H9 (cell line): ENCODE data around the gene TRAF5. TPM values are rescaled to one million over a fixed set of nuclear protein-coding genes. Genes with fewer than 3 reads are reported as not detected.

ENCODE experiments used
- DNase-seq: peaks from one replicate; pipeline ENCODE4 v3.0.0-alpha.2; 2017
- H2AFZ ChIP-seq: one replicate; pipeline ENCODE4 v1.6.1; 2013; ENCODE audit warnings: mild to moderate bottlenecking, low read length, control low read depth, moderate library complexity
- H2AK5ac ChIP-seq: 2 replicates; pipeline ENCODE4 v1.6.1; 2013; ENCODE audit warnings: low read length, control low read depth, mixed read lengths; ENCODE audit not compliant: insufficient read length
- H2BK120ac ChIP-seq: one replicate; pipeline ENCODE4 v1.6.1; 2013; ENCODE audit warnings: low read depth, mild to moderate bottlenecking, low read length, control low read depth, inconsistent platforms; ENCODE audit not compliant: poor library complexity, severe bottlenecking
- H2BK12ac ChIP-seq: 2 replicates; pipeline ENCODE4 v1.6.1; 2013; ENCODE audit warnings: low read length, control low read depth, mixed read lengths, low read depth; ENCODE audit not compliant: insufficient read length
- H2BK15ac ChIP-seq: 2 replicates; pipeline ENCODE4 v1.6.1; 2013; ENCODE audit warnings: low read depth, low read length, control low read depth
- H2BK20ac ChIP-seq: one replicate; pipeline ENCODE4 v1.6.1; 2013; ENCODE audit warnings: low read depth, mild to moderate bottlenecking, low read length, control low read depth, inconsistent platforms; ENCODE audit not compliant: poor library complexity, severe bottlenecking
- H2BK5ac ChIP-seq: 2 replicates; pipeline ENCODE4 v1.6.1; 2013; ENCODE audit warnings: low read length, control low read depth, mixed read lengths; ENCODE audit not compliant: insufficient read length
- H3K14ac ChIP-seq: 2 replicates; pipeline ENCODE4 v1.6.1; 2013; ENCODE audit warnings: low read length, control low read depth; ENCODE audit not compliant: insufficient read depth
- H3K18ac ChIP-seq: 2 replicates; pipeline ENCODE4 v1.6.1; 2013; ENCODE audit warnings: low read depth, mild to moderate bottlenecking, mixed read lengths, low read length, control low read depth; ENCODE audit not compliant: insufficient read length
- H3K23ac ChIP-seq: 2 replicates; pipeline ENCODE4 v1.6.1; 2013; ENCODE audit warnings: low read length, control low read depth, mixed read lengths, low read depth; ENCODE audit not compliant: insufficient read length
- H3K23me2 ChIP-seq: 2 replicates; pipeline ENCODE4 v1.6.1; 2013; ENCODE audit warnings: low read depth, mild to moderate bottlenecking, mixed read lengths, low read length, control low read depth; ENCODE audit not compliant: insufficient read length, poor library complexity, severe bottlenecking
- H3K27ac ChIP-seq: 2 replicates; pipeline ENCODE4 v1.5.1; 2013; ENCODE audit warnings: low read length, control low read depth, mixed read lengths, low read depth; ENCODE audit not compliant: insufficient read length
- H3K27me3 ChIP-seq: 2 replicates; pipeline ENCODE4 v1.6.1; 2013; ENCODE audit warnings: low read length, control low read depth, inconsistent platforms; ENCODE audit not compliant: insufficient read depth
- H3K4ac ChIP-seq: 2 replicates; pipeline ENCODE4 v1.6.1; 2013; ENCODE audit warnings: low read depth, mild to moderate bottlenecking, control low read depth, inconsistent platforms, low read length, moderate library complexity
- H3K4me1 ChIP-seq: 2 replicates; pipeline ENCODE4 v1.6.1; 2013; ENCODE audit warnings: low read length, control low read depth, inconsistent platforms; ENCODE audit not compliant: insufficient read depth
- H3K4me2 ChIP-seq: 2 replicates; pipeline ENCODE4 v1.6.1; 2013; ENCODE audit warnings: low read length, control low read depth, mixed read lengths; ENCODE audit not compliant: insufficient read length, insufficient read depth
- H3K56ac ChIP-seq: 2 replicates; pipeline ENCODE4 v1.6.1; 2013; ENCODE audit warnings: low read depth, mild to moderate bottlenecking, mixed read lengths, low read length, control low read depth; ENCODE audit not compliant: insufficient read length
- H3K79me1 ChIP-seq: 2 replicates; pipeline ENCODE4 v1.6.1; 2013; ENCODE audit warnings: low read depth, mild to moderate bottlenecking, moderate library complexity, low read length, control low read depth, inconsistent platforms; ENCODE audit not compliant: insufficient read depth, poor library complexity, severe bottlenecking
- H3K79me2 ChIP-seq: 2 replicates; pipeline ENCODE4 v1.6.1; 2013; ENCODE audit warnings: low read length, control low read depth, inconsistent platforms; ENCODE audit not compliant: insufficient read depth
- H3K9ac ChIP-seq: 2 replicates; pipeline ENCODE4 v1.6.1; 2013; ENCODE audit warnings: low read length, control low read depth, mixed read lengths; ENCODE audit not compliant: insufficient read length; ENCODE audit errors: extremely low read depth
- H3K9me3 ChIP-seq: one replicate; pipeline ENCODE4 v1.6.1; 2013; ENCODE audit warnings: low read depth, low read length, inconsistent platforms; ENCODE audit not compliant: control insufficient read depth
- H3T11ph ChIP-seq: one replicate; pipeline ENCODE4 v1.6.1; 2013; ENCODE audit warnings: mild to moderate bottlenecking, low read length, control low read depth, inconsistent platforms
- H4K20me1 ChIP-seq: one replicate; pipeline ENCODE4 v1.6.1; 2013; ENCODE audit not compliant: control insufficient read depth, insufficient read length, insufficient read depth
- H4K5ac ChIP-seq: 2 replicates; pipeline ENCODE4 v1.6.1; 2013; ENCODE audit warnings: low read depth, mild to moderate bottlenecking, mixed read lengths, low read length, control low read depth; ENCODE audit not compliant: insufficient read length
- H4K8ac ChIP-seq: replicated peaks from 2 replicates; pipeline ENCODE4 v1.6.1; 2013; ENCODE audit warnings: low read length, control low read depth, mixed read lengths, low read depth; ENCODE audit not compliant: insufficient read length
- H4K91ac ChIP-seq: 2 replicates; pipeline ENCODE4 v1.6.1; 2013; ENCODE audit warnings: low read depth, mild to moderate bottlenecking, moderate library complexity, mixed read lengths, low read length, control low read depth; ENCODE audit not compliant: insufficient read length
- H3K27ac Mint-ChIP-seq, 3 experiments: 2 replicates in 2 of 3; 3 replicates in 1 of 3; pipeline ENCODE4 v1.8.0; 2020 to 2021; ENCODE audit warnings: mixed read lengths in 3 of 3, mild to moderate bottlenecking in 1 of 3, moderate library complexity in 1 of 3
- H3K27me3 Mint-ChIP-seq: 2 replicates; pipeline ENCODE4 v1.8.0; 2021; ENCODE audit warnings: low read depth, mild to moderate bottlenecking, moderate library complexity, mixed read lengths
- H3K36me3 Mint-ChIP-seq, 3 experiments: 2 replicates in 2 of 3; 3 replicates in 1 of 3; pipeline ENCODE4 v1.8.0; 2020 to 2021; ENCODE audit warnings: low read depth in 3 of 3, mixed read lengths in 3 of 3; ENCODE audit not compliant: insufficient read depth in 1 of 3
- H3K4me1 Mint-ChIP-seq, 2 experiments: 2 replicates each; pipeline ENCODE4 v1.8.0; 2020; ENCODE audit warnings: mixed read lengths in 2 of 2
- H3K4me3 Mint-ChIP-seq, 2 experiments: 2 replicates in 1 of 2; 3 replicates in 1 of 2; pipeline ENCODE4 v1.8.0; 2020 to 2021; ENCODE audit warnings: mild to moderate bottlenecking in 2 of 2, mixed read lengths in 2 of 2, moderate library complexity in 1 of 2
- H3K9me3 Mint-ChIP-seq, 2 experiments: 2 replicates in 1 of 2; 3 replicates in 1 of 2; pipeline ENCODE4 v1.8.0; 2020; ENCODE audit warnings: mild to moderate bottlenecking in 2 of 2, mixed read lengths in 2 of 2, moderate library complexity in 1 of 2
- WGBS: extraction: QIAGEN DNeasy Blood & Tissue Kit; methylation state at CpG from one replicate; pipeline ENCODE4 v1.1.7; 2013; ENCODE audit warnings: missing lambda C conversion rate, low lambda C conversion rate, mixed read lengths; ENCODE audit not compliant: insufficient read length; ENCODE audit errors: extremely low coverage; 5-methylcytosine and 5-hydroxymethylcytosine counted together
- total RNA-seq: library from RNA; stranded (reverse); gene quantifications from 2 replicates; pipeline ENCODE4 v1.2.1, GENCODE V29; 2021
- TF ChIP-seq, protein P1 (sequence below): fragments of 200-600 bp; sonication (generic); conservative IDR thresholded peaks from 3 replicates; pipeline ENCODE4 v1.8.0; 2021; ENCODE audit warnings: antibody characterized with exemption, mild to moderate bottlenecking

The TRAF5 gene
- total RNA-seq, 1 experiment from 2014 or later, result 19.1 TPM

DNA sequence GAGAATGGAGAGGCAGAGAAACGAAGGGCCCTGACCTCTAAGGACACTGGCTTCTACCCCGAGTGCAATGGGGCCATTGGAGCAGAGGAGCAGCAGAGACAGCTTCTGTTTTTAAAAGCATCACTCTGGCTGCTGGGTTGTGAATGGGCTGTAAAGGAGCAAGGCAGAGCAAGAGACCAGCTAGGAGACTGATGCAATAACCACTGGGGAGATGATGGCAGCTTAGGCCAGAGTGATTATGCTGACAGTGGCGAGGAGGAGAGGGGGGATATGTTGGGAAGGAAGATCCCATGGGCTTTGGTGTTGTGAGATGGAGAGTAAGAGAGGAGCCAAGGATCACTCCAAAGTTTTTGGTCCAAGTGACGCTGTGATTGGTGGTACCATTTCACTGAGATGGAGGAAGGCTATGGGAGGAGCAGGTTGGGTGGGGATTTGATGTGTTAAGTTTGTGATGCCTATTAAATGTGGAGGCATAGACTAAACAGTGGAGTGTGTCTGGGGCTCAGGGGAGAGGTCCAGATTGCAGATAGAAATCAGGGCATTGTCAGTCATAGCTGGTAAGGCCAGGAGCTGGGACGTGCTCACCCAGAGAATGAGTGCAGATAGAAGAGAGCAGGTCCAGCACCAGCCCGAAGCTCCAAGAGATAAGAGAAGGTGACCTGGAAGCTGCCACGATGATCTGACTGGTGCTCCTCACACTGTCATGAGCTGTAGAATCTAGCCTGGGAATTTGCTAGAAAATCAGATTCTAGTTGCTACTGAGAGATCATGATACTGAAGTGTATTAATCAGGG lies 11.0 kb downstream of the TRAF5 start:
- no peaks in the 10 kb centered on the region for H3K9me3 Mint-ChIP-seq
- TF ChIP-seq, protein P1, sequence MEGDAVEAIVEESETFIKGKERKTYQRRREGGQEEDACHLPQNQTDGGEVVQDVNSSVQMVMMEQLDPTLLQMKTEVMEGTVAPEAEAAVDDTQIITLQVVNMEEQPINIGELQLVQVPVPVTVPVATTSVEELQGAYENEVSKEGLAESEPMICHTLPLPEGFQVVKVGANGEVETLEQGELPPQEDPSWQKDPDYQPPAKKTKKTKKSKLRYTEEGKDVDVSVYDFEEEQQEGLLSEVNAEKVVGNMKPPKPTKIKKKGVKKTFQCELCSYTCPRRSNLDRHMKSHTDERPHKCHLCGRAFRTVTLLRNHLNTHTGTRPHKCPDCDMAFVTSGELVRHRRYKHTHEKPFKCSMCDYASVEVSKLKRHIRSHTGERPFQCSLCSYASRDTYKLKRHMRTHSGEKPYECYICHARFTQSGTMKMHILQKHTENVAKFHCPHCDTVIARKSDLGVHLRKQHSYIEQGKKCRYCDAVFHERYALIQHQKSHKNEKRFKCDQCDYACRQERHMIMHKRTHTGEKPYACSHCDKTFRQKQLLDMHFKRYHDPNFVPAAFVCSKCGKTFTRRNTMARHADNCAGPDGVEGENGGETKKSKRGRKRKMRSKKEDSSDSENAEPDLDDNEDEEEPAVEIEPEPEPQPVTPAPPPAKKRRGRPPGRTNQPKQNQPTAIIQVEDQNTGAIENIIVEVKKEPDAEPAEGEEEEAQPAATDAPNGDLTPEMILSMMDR, result no peak
- Histone ChIP-seq H2BK5ac (no peak overlapping the region), H3K56ac (no peak overlapping the region), H4K5ac (no peak overlapping the region), H3K18ac (no peak overlapping the region), H2BK12ac (no peak overlapping the region), H2AK5ac (no peak overlapping the region), H3K9ac (no peak overlapping the region), H3K27me3 (no peaks in the 10 kb centered on the region), H2AFZ (no peak overlapping the region), H4K8ac (no peak overlapping the region), H2BK20ac (no peak overlapping the region), H3K14ac (no peak overlapping the region), H3K9me3 (no peaks in the 10 kb centered on the region), H3K23me2 (no peaks in the 10 kb centered on the region), H3K4me2 (no peak overlapping the region), H3K27ac (no peak overlapping the region), H4K20me1 (no peaks in the 10 kb centered on the region), H2BK120ac (no peak overlapping the region), H2BK15ac (no peak overlapping the region), H3T11ph (no peak overlapping the region), H3K4me1 (peaks cover 8% of the 10 kb centered on the region), H3K23ac (no peak overlapping the region), H3K79me2 (peaks cover 3% of the 10 kb centered on the region; the same call in 1 of the 2 replicates), H4K91ac (no peak overlapping the region), H3K79me1 (no peaks in the 10 kb centered on the region), H3K4ac (no peak overlapping the region)
- H3K27ac Mint-ChIP-seq, result peak overlapping the region in 1 of 3 experiments; percentile 69; a peak in 2 of 7 replicates
- peaks cover 26 to 31% of the 10 kb centered on the region in 2 experiments for H3K4me1 Mint-ChIP-seq
- no peak for DNase-seq
- peaks cover 0 to 3% (median 2%) of the 10 kb centered on the region in 3 experiments; a peak in 1 of 7 replicates for H3K36me3 Mint-ChIP-seq
- H3K27me3 Mint-ChIP-seq, result no peaks in the 10 kb centered on the region
- WGBS, result no CpG with 5 or more reads among the region's 7 CpGs
- H3K4me3 Mint-ChIP-seq, result no peak overlapping the region
